Karpas-422 (cell line): ENCODE measurements around the gene C6orf52. TPM values are rescaled to one million over a fixed set of nuclear protein-coding genes. Genes with fewer than 3 reads are reported as not detected.
A peak's percentile ranks its signal among the peaks of the same experiment; 100 is the strongest.
"Not testable (repeated sequence)": the region's sequence is repeated elsewhere in the genome, so short reads cannot be mapped to it uniquely, and the experiment has no call there.

Source experiments
- DNase-seq: peaks from one replicate; pipeline ENCODE4 v3.0.0-alpha.2; 2015
- H2AFZ ChIP-seq: fragments of 200-600 bp; sonication (generic); 2 replicates; pipeline ENCODE4 v1.6.1; 2014; ENCODE audit warnings: antibody characterized with exemption, low read length, mixed read lengths
- H3K27ac ChIP-seq: fragments of 200-600 bp; sonication (generic); 2 replicates; pipeline ENCODE4 v1.5.1; 2014; ENCODE audit warnings: mild to moderate bottlenecking, low read length, moderate library complexity
- H3K27me3 ChIP-seq: fragments of 200-600 bp; sonication (generic); 2 replicates; pipeline ENCODE4 v1.6.1; 2014; ENCODE audit warnings: low read length, mixed read lengths
- H3K36me3 ChIP-seq: fragments of 200-600 bp; sonication (generic); 2 replicates; pipeline ENCODE4 v1.6.1; 2014; ENCODE audit warnings: low read length, mixed read lengths; ENCODE audit not compliant: insufficient read depth
- H3K4me1 ChIP-seq: fragments of 200-600 bp; sonication (generic); 2 replicates; pipeline ENCODE4 v1.6.1; 2014; ENCODE audit warnings: mild to moderate bottlenecking, low read length, mixed read lengths
- H3K4me2 ChIP-seq: fragments of 200-600 bp; sonication (generic); 2 replicates; pipeline ENCODE4 v1.6.1; 2014; ENCODE audit warnings: low read length, low read depth, mild to moderate bottlenecking; ENCODE audit not compliant: poor library complexity, severe bottlenecking
- H3K4me3 ChIP-seq: fragments of 200-600 bp; sonication (generic); 2 replicates; pipeline ENCODE4 v1.5.1; 2014; ENCODE audit warnings: mild to moderate bottlenecking, antibody characterized with exemption, low read length, mixed read lengths
- H3K79me2 ChIP-seq: fragments of 200-600 bp; sonication (generic); 2 replicates; pipeline ENCODE4 v1.6.1; 2014; ENCODE audit warnings: mild to moderate bottlenecking, low read length, mixed read lengths
- H3K9ac ChIP-seq: fragments of 200-600 bp; sonication (generic); 2 replicates; pipeline ENCODE4 v1.6.0; 2014; ENCODE audit warnings: low read length
- H3K9me2 ChIP-seq: fragments of 200-600 bp; sonication (generic), shearing (Covaris generic); replicated peaks from 2 replicates; pipeline ENCODE4 v1.6.0; 2014; ENCODE audit warnings: mild to moderate bottlenecking, low read length, moderate library complexity; ENCODE audit not compliant: insufficient read depth
- H3K9me3 ChIP-seq: fragments of 300-700, 200-600 bp; sonication (generic); 2 replicates; pipeline ENCODE4 v1.6.1; 2014; ENCODE audit warnings: low read length, mixed read lengths
- H4K20me1 ChIP-seq: fragments of 200-600 bp; sonication (generic); 2 replicates; pipeline ENCODE4 v1.6.1; 2014; ENCODE audit warnings: mild to moderate bottlenecking, antibody characterized with exemption, low read length, low read depth; ENCODE audit not compliant: insufficient read depth
- total RNA-seq: library from RNA; depleted of rRNA; stranded (reverse); fragments of >200 nt; shearing (Covaris generic); gene quantifications from 2 replicates; pipeline ENCODE4 v1.2.3, GENCODE V29; 2014; ENCODE audit warnings: low replicate concordance; rRNA removed

Gene C6orf52
- not detected in 2 replicates for total RNA-seq

DNA sequence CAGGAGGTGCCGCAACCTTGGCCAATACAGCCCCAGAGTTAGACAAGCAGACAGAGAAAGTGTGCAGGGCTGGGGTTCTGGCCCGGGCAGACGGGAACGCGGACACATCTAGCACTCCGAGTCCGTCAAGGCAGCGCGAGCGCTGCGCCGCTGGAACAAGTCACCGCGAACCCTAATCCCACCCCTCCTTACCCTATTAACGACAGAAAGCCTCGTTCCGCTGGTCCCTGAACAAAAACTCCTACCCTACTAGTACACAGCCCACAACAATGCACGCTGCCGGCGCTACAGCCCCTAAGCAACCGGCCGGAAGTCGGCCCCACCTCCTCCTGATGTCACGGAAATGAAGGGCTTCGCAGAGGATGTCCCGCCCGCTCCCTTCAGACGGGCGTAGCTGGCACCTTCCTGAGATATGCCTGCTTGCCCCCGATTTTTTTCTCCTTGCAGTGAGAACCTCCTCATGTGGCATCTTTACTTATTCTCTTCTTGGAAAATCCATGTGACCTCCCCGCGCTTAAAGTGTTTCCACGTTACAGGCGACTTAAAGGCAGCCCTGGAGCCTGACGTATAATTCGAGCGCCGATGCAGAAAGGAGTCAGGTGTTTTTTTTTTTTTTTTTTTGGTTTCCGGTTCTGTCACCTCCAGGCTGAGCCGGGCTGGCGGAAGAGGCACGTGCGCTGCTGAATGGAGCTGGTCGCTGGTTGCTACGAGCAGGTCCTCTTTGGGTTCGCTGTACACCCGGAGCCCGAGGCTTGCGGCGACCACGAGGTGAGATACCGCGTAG is at the start of gene C6orf52, which contains the start of gene PAK1IP1:
TSS of gene C6orf52 (minus strand) at position 315 of the 784 bp plus-strand sequence. CDS start 7,066 bp downstream, outside the sequence.
TSS of gene PAK1IP1 (plus strand) at position 671 of the 784 bp plus-strand sequence. CDS start at position 685, 14 bp downstream.
- H3K36me3 ChIP-seq = peaks cover 17% of the 10 kb centered on the region; the same call in 1 of the 2 replicates
- H3K4me2 ChIP-seq = peak within 1 kb of the TSS; percentile 91
- no peaks in the 10 kb centered on the region for H3K9me3 ChIP-seq
- peaks cover 4% of the 10 kb centered on the region; the same call in 1 of the 2 replicates for H4K20me1 ChIP-seq
- H3K4me1 ChIP-seq = peaks cover 23% of the 10 kb centered on the region
- peak within 1 kb of the TSS; percentile 80 for H2AFZ ChIP-seq
- peak within 1 kb of the TSS; percentile 86 for H3K9ac ChIP-seq
- peak within 1 kb of the TSS; percentile 85 for H3K27ac ChIP-seq
- H3K27me3 ChIP-seq = no peaks in the 10 kb centered on the region
- DNase-seq = peak; percentile 98
- H3K9me2 ChIP-seq = no peaks in the 10 kb centered on the region
- H3K79me2 ChIP-seq = peaks cover 56% of the 10 kb centered on the region
- peak within 1 kb of the TSS; percentile 93 for H3K4me3 ChIP-seq

DNA sequence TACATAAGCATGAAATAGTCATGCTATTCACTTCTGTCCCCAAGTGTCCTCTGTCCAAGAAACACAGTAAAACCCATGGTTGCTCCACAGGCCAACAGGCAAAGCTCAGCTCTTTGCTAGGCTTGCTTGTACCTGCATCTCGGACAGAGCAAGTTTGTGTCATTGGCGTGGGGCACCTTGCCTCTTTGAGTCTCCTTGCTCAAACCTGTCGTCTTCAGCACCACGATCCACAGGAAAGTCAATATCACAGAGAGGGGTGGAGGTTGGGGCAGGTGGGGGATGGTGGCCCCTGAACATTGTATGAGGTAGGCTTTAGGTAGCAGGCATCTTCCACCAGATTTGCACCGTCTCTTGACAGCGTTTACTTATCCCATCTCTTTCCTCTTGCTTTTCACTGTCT is 49.1 kb upstream of the C6orf52 start:
- H3K9ac ChIP-seq = no peak overlapping the region
- no peaks in the 10 kb centered on the region for H3K9me2 ChIP-seq
- H3K27ac ChIP-seq = no peak overlapping the region
- H3K4me3 ChIP-seq = no peak overlapping the region
- no peak for DNase-seq
- H3K9me3 ChIP-seq = no peaks in the 10 kb centered on the region
- H3K79me2 ChIP-seq = peaks cover 19% of the 10 kb centered on the region
- H3K27me3 ChIP-seq = no peaks in the 10 kb centered on the region
- no peak overlapping the region for H3K4me2 ChIP-seq
- H2AFZ ChIP-seq = no peak overlapping the region
- H3K36me3 ChIP-seq = no peaks in the 10 kb centered on the region
- peaks cover 13% of the 10 kb centered on the region for H3K4me1 ChIP-seq
- no peaks in the 10 kb centered on the region for H4K20me1 ChIP-seq

DNA sequence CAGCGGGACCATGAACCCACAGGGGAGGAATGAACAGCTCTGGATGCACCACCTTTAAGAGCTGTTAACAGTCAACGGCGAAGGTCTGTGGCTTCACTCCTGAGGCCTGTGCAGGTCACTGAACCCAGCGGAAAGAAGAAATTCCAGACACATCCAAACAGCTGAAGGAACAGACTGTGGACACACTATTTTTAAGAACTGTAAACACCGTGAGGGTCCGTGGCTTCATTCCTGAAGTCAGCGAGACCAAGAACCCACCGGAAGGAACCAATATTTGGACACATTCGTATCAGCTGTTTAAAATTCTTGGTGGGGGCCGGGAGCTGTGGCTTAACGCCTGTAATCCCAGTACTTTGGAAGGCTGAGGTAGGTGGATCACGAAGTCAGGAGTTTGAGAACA is 47.8 kb upstream of the C6orf52 start:
- Histone ChIP-seq H3K4me1 (peaks cover 11% of the 10 kb centered on the region), H3K36me3 (no peaks in the 10 kb centered on the region), H3K9me2 (no peaks in the 10 kb centered on the region)

DNA sequence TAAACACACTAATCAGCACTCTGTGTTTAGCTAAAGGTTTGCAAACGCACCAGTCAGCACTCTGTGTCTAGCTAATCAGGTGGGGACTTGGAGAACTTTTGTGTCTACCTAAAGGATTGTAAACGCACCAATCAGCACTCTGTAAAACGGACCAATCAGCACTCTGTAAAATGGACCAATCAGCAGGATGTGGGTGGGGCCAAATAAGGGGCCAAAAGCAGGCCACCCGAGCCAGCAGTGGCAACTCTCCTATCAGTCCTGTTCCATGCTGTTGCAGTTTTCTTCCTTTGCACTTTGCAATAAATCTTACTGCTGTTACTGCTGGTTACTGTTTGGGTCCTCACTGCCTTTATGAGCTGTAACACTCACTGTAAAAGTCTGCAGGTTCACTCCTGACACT is 47.2 kb upstream of the C6orf52 start:
- not testable (repeated sequence) for H3K4me1 ChIP-seq, H3K36me3 ChIP-seq, H3K9ac ChIP-seq, H3K4me2 ChIP-seq, H4K20me1 ChIP-seq, H2AFZ ChIP-seq, H3K79me2 ChIP-seq, H3K9me3 ChIP-seq, H3K27me3 ChIP-seq, H3K9me2 ChIP-seq, H3K4me3 ChIP-seq, DNase-seq, H3K27ac ChIP-seq

More for the DNA sequence above, 47.8 kb upstream of the C6orf52 start:
- Histone ChIP-seq H3K9ac (no peak overlapping the region), H3K4me3 (no peak overlapping the region), H3K9me3 (no peaks in the 10 kb centered on the region), H3K27ac (no peak overlapping the region), H4K20me1 (no peaks in the 10 kb centered on the region), H2AFZ (no peak overlapping the region), H3K79me2 (peaks cover 10% of the 10 kb centered on the region), H3K27me3 (no peaks in the 10 kb centered on the region), H3K4me2 (no peak overlapping the region)
- DNase-seq = no peak

DNA sequence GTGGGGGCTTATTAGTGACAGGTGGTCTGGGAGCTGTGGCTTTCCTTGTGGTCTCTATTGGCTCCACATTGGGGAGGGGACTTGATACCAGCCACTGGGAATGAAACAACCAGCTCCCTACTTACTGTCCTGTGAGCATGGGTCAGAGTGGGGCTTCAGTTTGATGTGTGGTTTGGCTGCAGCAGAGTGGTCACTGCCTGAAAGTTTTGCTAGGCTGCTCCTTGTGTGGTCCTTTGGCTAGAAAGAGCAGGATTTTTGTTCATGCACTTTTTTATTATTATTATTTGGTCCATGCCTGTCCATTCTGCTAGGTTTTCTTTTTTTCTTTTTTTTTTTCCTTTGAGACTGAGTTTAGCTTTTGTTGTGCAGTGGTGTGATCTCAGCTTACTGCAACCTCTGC is 45.6 kb upstream of the C6orf52 start:
- Histone ChIP-seq H3K27ac (no peak overlapping the region), H4K20me1 (no peaks in the 10 kb centered on the region), H3K9me2 (no peaks in the 10 kb centered on the region), H3K36me3 (no peaks in the 10 kb centered on the region), H3K9ac (no peak overlapping the region), H3K9me3 (no peaks in the 10 kb centered on the region), H3K4me2 (no peak overlapping the region), H2AFZ (no peak overlapping the region), H3K27me3 (no peaks in the 10 kb centered on the region), H3K4me1 (no peaks in the 10 kb centered on the region), H3K79me2 (no peaks in the 10 kb centered on the region), H3K4me3 (no peak overlapping the region)
- no peak for DNase-seq

DNA sequence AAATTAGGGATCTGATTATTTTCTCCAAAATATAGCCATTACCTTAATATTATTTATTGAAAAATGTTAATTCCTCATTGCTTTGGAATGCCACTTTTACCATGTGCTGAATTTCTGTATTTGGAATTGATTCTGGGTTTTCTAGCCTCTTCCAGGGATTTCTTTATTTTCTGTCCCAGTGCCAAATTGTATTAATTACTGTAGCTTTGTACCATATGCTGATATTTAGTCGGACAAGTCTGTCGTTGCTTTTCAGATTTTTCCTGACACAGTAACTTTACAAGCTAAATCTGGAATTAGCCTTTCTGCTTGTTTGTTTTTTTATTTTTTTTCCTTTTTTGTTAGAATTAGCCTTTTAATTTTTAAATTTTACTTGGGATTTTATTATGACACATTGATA is 42.3 kb upstream of the C6orf52 start:
- no peak for DNase-seq
- no peaks in the 10 kb centered on the region for H3K9me3 ChIP-seq
- no peaks in the 10 kb centered on the region for H3K9me2 ChIP-seq
- no peaks in the 10 kb centered on the region for H3K36me3 ChIP-seq
- no peak overlapping the region for H3K4me3 ChIP-seq
- H3K27me3 ChIP-seq = no peaks in the 10 kb centered on the region
- H2AFZ ChIP-seq = no peak overlapping the region
- no peak overlapping the region for H3K4me2 ChIP-seq
- no peaks in the 10 kb centered on the region for H3K4me1 ChIP-seq
- H3K9ac ChIP-seq = no peak overlapping the region
- no peaks in the 10 kb centered on the region for H4K20me1 ChIP-seq
- no peaks in the 10 kb centered on the region for H3K79me2 ChIP-seq
- no peak overlapping the region for H3K27ac ChIP-seq

DNA sequence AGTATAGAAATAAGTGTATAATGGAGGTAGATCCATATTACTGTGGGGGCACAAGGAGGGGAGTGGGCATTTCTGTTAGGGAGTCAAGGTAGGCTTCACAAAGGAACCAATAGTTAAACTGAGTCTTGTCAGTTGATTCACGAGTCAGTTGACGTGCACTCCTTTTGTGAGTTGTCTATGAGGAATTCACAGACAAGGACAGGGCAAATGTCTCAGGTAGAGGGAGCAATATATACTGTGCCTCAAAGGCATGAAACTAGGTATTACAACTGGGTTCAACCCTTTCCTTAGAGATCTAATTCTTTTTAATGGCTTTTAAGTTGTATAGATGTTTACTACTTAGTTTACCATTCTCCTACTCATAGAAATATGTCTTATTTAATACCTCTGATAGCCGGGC is 39.4 kb upstream of the C6orf52 start:
- Histone ChIP-seq H2AFZ (no peak overlapping the region), H3K9me3 (no peaks in the 10 kb centered on the region), H3K79me2 (no peaks in the 10 kb centered on the region), H3K9me2 (no peaks in the 10 kb centered on the region), H3K27me3 (no peaks in the 10 kb centered on the region), H3K36me3 (peaks cover 10% of the 10 kb centered on the region; the same call in 1 of the 2 replicates), H3K4me2 (no peak overlapping the region), H3K4me1 (no peaks in the 10 kb centered on the region), H3K4me3 (no peak overlapping the region), H4K20me1 (no peaks in the 10 kb centered on the region), H3K9ac (no peak overlapping the region), H3K27ac (no peak overlapping the region)
- no peak for DNase-seq

DNA sequence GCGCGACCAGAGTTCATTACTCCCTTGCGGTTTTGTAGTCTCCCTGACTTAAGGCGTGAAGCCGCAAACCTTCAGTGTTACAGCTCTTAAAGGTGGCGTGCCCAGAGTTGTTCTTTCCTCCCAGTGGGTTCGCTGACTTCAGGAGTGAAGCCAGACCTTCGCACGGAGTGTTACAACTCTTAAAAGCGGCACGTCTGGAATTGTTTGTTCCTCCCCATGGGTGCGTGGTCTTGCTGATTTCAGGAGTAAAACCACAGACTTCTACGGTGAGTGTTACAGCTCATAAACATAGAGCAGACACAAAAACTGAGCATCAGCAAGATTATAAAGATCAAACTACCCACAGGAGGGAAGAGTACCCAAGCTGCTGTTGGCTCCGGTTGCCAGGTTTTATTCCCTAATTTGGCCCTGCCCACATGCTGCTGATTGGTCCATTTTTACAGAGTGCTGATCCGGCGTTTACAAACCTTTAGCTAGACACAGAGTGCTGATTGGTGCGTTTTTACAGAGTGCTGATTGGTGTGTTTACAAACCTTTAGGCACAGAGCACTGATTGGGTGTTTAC is 38.8 kb upstream of the C6orf52 start:
- H3K4me1 ChIP-seq = no peaks in the 10 kb centered on the region
- no peaks in the 10 kb centered on the region for H3K79me2 ChIP-seq
- H3K4me3 ChIP-seq = no peak overlapping the region
- no peak overlapping the region for H3K9ac ChIP-seq
- H3K27me3 ChIP-seq = no peaks in the 10 kb centered on the region
- H3K4me2 ChIP-seq = no peak overlapping the region
- no peak for DNase-seq
- no peaks in the 10 kb centered on the region for H3K9me2 ChIP-seq
- H3K27ac ChIP-seq = no peak overlapping the region
- H2AFZ ChIP-seq = no peak overlapping the region
- H3K9me3 ChIP-seq = no peaks in the 10 kb centered on the region
- no peaks in the 10 kb centered on the region for H4K20me1 ChIP-seq
- peaks cover 10% of the 10 kb centered on the region; the same call in 1 of the 2 replicates for H3K36me3 ChIP-seq
